Smooth muscle cell (in vitro differentiated cells): ENCODE data around the gene THOP1. TPM values are rescaled to one million over a fixed set of nuclear protein-coding genes. Genes with fewer than 3 reads are reported as not detected.

ENCODE experiments used
- DNase-seq: peaks from one replicate; lab custom pipeline; 2025; ENCODE audit not compliant: unreplicated experiment; lab: John Stamatoyannopoulos, UW
- H2AFZ ChIP-seq: fragments of 200-600 bp; sonication (generic); 2 replicates; pipeline ENCODE4 v1.6.0; 2016; ENCODE audit warnings: antibody characterized with exemption, low read depth, mild to moderate bottlenecking
- H3F3A ChIP-seq: fragments of 200-600 bp; sonication (generic); 2 replicates; pipeline ENCODE4 v1.6.0; 2017; ENCODE audit warnings: antibody characterized with exemption, low read depth
- H3K27ac ChIP-seq: fragments of 200-600 bp; sonication (generic); 2 replicates; pipeline ENCODE4 v1.5.1; 2016; ENCODE audit warnings: low read depth, mild to moderate bottlenecking
- H3K27me3 ChIP-seq: fragments of 200-600 bp; sonication (generic); 2 replicates; pipeline ENCODE4 v1.6.1; 2016; ENCODE audit warnings: low read depth, mild to moderate bottlenecking
- H3K36me3 ChIP-seq: fragments of 200-600 bp; sonication (generic); 2 replicates; pipeline ENCODE4 v1.5.1; 2016; ENCODE audit warnings: low read depth
- H3K4me1 ChIP-seq: fragments of 200-600 bp; sonication (generic); 2 replicates; pipeline ENCODE4 v1.5.1; 2016; ENCODE audit warnings: low read depth
- H3K4me2 ChIP-seq: fragments of 200-600 bp; sonication (generic); 2 replicates; pipeline ENCODE4 v1.6.0; 2016; ENCODE audit warnings: mild to moderate bottlenecking
- H3K4me3 ChIP-seq: fragments of 200-600 bp; sonication (generic); 2 replicates; pipeline ENCODE4 v1.5.1; 2016; ENCODE audit warnings: mild to moderate bottlenecking
- H3K79me2 ChIP-seq: fragments of 200-600 bp; sonication (generic); 2 replicates; pipeline ENCODE4 v1.6.0; 2016; ENCODE audit warnings: low read depth, mild to moderate bottlenecking
- H3K9ac ChIP-seq: fragments of 200-600 bp; sonication (generic); 2 replicates; pipeline ENCODE4 v1.6.0; 2016; ENCODE audit warnings: low read depth
- H3K9me3 ChIP-seq: fragments of 200-600 bp; sonication (generic); replicated peaks from 2 replicates; pipeline ENCODE4 v1.5.1; 2016; ENCODE audit warnings: low read depth
- H4K20me1 ChIP-seq: fragments of 200-600 bp; sonication (generic); 2 replicates; pipeline ENCODE4 v1.6.0; 2016; ENCODE audit warnings: low read depth
- CTCF ChIP-seq: fragments of 200-600 bp; sonication (generic); IDR thresholded peaks from 2 replicates; pipeline ENCODE4 v1.5.1; 2017; ENCODE audit warnings: borderline replicate concordance, mild to moderate bottlenecking, antibody characterized with exemption; ENCODE audit not compliant: insufficient read depth, poor library complexity, severe bottlenecking
- WGBS: methylation state at CpG from one replicate; pipeline ENCODE4 v1.1.7; 2016; ENCODE audit warnings: low lambda C conversion rate; 5-methylcytosine and 5-hydroxymethylcytosine counted together
- polyA plus RNA-seq: library from polyadenylated mRNA; unstranded; fragments of >200 nt; fragmentation: Nextera tagmentation; extraction: Ambion mirVana; gene quantifications from 2 replicates; pipeline ENCODE4 v1.2.1, GENCODE V29; 2016
- total RNA-seq: library from RNA; depleted of rRNA; stranded (reverse); fragments of >200 nt; gene quantifications from 2 replicates; pipeline ENCODE4 v1.2.3, GENCODE V29; 2014

THOP1 gene
- total and polyA plus RNA-seq, 2 experiments from 2014 or later, result 40.5 to 65.6 TPM

- Histone ChIP-seq H3K9me3 (no peaks in the 10 kb centered on the region), H3K4me1 (no peaks in the 10 kb centered on the region), H3K79me2 (no peaks in the 10 kb centered on the region), H3F3A (no peaks in the 10 kb centered on the region), H3K27ac (no peak overlapping the region), H2AFZ (no peak overlapping the region), H3K4me2 (no peak overlapping the region), H3K4me3 (no peak overlapping the region), H3K9ac (no peak overlapping the region), H4K20me1 (no peaks in the 10 kb centered on the region), H3K36me3 (no peaks in the 10 kb centered on the region), H3K27me3 (no peaks in the 10 kb centered on the region)
- no peak for TF ChIP-seq CTCF
- DNase-seq, result no peak
- 94% methylated on average over 18 of the region's 20 CpGs for WGBS
Measured at GRCh38 chr19:2811221-2811722, 26.0 kb downstream of the THOP1 start.

- Histone ChIP-seq H3K27me3 (no peaks in the 10 kb centered on the region), H3F3A (no peaks in the 10 kb centered on the region), H3K4me3 (no peak overlapping the region), H3K9ac (no peak overlapping the region), H2AFZ (no peak overlapping the region), H3K4me1 (no peaks in the 10 kb centered on the region), H3K27ac (no peak overlapping the region), H3K79me2 (no peaks in the 10 kb centered on the region), H3K4me2 (no peak overlapping the region), H4K20me1 (no peaks in the 10 kb centered on the region), H3K9me3 (no peaks in the 10 kb centered on the region), H3K36me3 (no peaks in the 10 kb centered on the region)
- no peak for DNase-seq
- no peak for TF ChIP-seq CTCF
- WGBS, result 96% methylated on average over 30 of the region's 34 CpGs
Measured at GRCh38 chr19:2811735-2812413, 26.6 kb downstream of the THOP1 start.

DNA sequence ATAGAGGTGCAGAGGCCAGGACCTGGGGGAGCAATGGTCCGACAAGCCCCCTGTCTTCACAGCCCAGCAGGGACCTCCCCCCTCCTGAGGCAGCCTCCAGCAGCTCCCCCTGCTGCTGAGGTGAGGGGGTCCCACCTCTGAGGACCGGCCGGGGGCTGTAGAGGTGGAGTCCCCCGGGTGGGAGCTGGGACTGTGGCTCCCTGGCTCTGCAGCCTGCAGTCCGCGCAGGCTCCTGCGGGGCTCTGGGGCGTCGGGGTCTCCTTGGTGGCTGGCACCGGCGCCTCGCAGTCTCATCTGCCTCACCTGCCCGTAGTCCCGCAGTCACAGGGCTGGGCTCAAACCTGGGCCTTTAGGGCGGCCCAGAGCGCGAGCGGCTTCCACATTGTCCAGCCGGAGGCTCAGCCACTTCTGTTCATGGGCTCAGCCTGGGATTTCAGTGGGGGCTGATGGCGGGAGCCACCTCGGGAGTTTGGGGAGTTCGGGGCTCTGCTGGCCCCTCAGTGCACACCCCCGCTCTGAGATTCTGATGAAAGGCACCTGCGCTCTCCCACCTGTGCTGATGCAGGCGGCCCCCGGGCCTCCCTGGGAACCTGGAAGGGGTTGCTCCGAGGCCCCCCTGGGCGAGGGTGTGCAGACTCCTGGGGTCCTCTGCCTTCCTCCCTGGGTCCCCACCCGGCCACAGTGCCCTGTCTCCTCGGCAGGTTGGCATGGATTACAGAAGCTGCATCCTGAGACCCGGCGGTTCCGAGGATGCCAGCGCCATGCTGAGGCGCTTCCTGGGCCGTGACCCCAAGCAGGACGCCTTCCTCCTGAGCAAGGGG, 27.3 kb downstream of the THOP1 start:
- Histone ChIP-seq H4K20me1 (no peaks in the 10 kb centered on the region), H3K4me1 (no peaks in the 10 kb centered on the region), H3K4me2 (no peak overlapping the region), H3K27ac (peak overlapping the region; percentile 80), H2AFZ (no peak overlapping the region), H3F3A (no peaks in the 10 kb centered on the region), H3K9ac (peak overlapping the region; percentile 51), H3K27me3 (no peaks in the 10 kb centered on the region), H3K9me3 (no peaks in the 10 kb centered on the region), H3K4me3 (no peak overlapping the region), H3K79me2 (no peaks in the 10 kb centered on the region), H3K36me3 (no peaks in the 10 kb centered on the region)
- no peak for DNase-seq
- no peak for TF ChIP-seq CTCF
- WGBS, result 96% methylated on average over 36 of the region's 37 CpGs
